ENCODE measurements around the gene ZER1.
A peak's percentile ranks its signal among the peaks of the same experiment; 100 is the strongest.

ZER1 gene

DNA sequence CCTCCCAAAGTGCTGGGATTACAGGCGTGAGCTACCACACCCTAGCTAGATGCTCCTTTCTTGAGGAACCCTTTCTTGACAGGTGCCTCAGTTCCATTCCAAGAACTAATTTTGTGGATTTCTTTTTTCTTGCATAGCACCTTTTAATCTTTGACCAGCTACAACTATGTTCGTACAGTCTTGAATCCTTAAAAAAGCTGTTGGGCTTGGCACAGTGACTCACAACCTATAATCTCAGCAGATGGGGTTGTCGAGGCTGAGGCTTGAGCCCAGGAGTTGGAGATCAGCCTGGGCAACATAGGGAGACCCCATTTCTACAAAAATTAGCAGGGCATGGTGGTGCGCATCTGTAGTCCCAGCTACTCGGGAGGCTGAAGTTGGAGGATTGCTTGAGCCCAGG lies 1.3 kb upstream of the ZER1 start:
- peak overlapping the region; percentile 93 for H3K27ac ChIP-seq
- TF ChIP-seq, protein P1, sequence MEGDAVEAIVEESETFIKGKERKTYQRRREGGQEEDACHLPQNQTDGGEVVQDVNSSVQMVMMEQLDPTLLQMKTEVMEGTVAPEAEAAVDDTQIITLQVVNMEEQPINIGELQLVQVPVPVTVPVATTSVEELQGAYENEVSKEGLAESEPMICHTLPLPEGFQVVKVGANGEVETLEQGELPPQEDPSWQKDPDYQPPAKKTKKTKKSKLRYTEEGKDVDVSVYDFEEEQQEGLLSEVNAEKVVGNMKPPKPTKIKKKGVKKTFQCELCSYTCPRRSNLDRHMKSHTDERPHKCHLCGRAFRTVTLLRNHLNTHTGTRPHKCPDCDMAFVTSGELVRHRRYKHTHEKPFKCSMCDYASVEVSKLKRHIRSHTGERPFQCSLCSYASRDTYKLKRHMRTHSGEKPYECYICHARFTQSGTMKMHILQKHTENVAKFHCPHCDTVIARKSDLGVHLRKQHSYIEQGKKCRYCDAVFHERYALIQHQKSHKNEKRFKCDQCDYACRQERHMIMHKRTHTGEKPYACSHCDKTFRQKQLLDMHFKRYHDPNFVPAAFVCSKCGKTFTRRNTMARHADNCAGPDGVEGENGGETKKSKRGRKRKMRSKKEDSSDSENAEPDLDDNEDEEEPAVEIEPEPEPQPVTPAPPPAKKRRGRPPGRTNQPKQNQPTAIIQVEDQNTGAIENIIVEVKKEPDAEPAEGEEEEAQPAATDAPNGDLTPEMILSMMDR (IDR thresholded peaks at IDR 0.05), result no peak
- no peak for TF ChIP-seq ZFX (IDR thresholded peaks at IDR 0.05; ENCODE audit: borderline replicate concordance)

DNA sequence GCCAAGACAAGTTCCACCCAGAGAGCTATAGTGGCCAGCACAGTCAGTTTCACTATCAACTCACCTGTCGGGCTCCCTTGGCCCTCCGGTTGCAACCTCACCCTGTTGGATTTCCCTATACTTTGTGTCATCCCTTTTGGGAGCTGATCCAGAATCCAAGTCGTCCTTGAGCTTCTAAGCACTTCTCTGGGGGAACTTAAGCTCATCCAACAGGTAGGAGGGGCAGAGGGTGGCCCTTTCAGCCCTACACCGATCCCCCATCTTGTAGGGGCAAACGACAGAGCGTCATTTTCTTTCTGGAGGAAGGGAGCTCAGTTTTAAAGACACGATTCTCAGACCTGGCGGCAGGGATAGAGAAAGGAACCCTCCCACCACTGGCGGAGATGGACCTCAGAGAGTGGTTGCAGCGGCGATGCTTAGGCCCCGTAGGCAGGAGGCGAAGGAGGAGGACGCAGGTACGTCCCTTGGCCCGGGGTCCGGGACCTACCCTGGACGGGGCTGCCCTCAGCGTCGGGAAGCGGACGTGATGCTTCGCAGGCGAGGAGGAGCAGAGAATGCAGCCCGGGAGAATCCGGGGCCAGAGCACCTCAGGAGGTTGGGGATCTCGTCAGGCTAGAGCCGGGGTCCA lies 519 bp downstream of the ZER1 start:
- peak overlapping the region; percentile 93 for H3K27ac ChIP-seq
- no peak for TF ChIP-seq ZFX (IDR thresholded peaks at IDR 0.05; ENCODE audit: borderline replicate concordance)
- TF ChIP-seq, protein P1 (IDR thresholded peaks at IDR 0.05), result no peak

DNA sequence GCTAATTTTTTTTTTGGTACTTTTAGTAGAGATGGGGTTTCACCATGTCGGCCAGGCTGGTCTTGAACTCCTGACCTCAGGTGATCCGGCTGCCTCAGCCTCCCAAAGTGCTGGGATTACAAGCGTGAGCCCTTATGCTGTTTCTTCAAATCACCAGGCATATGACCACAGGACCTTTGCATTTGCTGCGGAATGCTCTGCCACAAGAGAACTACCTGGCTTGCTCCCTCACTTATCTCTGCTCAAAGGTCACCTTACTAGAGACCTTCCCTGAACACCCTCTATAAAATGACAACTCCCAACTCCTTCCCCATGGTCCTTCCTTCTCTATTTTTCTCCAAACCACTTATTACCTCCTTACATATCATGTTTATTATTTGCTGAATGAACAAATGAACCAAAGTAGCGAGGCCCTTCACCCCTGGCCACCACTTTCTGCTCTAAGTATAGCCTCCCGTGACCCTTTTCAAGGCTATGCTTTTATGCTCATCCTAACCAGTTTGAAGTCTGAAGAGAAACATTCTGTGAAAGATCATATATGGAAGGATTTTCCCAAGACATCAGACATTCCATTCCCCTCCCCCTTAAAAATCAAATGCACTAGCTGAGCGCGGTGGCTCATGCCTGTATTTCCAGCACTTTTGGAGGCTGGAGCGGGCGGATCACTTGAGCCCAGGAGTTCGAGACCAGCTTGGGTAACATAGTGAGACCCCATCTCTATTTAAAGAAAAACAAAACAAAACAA lies 1.3 kb downstream of the ZER1 start:
- TF ChIP-seq, protein P1 (IDR thresholded peaks at IDR 0.05), result no peak
- no peak for TF ChIP-seq ZFX (IDR thresholded peaks at IDR 0.05; ENCODE audit: borderline replicate concordance)
- peak overlapping the region; percentile 93 for H3K27ac ChIP-seq

DNA sequence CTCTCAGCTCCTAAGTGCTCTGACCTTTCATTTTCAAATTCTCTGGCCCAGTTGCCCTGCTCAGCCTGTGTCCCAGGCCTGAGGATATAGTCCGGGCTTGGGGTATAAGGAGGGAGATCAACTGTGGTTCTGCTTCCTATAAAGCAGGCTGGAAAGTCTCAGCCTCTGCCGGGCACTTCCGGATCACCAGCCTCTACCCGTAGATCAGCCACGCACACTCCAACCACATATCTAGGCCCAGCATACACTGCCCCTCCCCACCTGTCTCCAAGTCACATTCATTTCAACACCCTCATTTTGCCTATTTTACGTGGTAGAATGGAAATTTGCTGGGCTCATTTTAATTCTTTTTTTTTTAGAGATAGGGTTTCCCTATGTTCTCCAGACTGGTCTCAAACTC lies 3.1 kb downstream of the ZER1 start:
- TF ChIP-seq, protein P1 (IDR thresholded peaks at IDR 0.05), result no peak
- H3K27ac ChIP-seq, result no peak overlapping the region

DNA sequence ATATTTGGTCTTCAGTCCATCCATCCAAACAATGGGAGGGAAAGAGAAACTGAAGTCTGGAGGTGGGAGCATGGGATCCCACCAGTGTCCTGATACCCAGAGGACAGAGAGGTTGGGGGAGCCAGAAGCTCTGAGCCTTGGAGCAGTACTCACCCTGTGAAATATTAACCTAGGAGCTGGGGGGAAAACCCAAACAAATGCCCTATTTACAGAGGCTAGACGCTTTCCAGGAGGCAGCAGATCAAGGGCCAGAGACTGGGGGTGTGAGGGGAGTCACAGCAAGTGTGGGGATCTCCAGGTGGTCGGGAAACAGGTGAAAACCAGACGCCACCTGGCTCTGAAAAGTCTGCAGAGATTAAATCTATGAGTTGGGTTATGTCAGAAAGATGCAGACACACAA lies 6.2 kb downstream of the ZER1 start:
- no peak for TF ChIP-seq ZFX (IDR thresholded peaks at IDR 0.05; ENCODE audit: borderline replicate concordance)
- TF ChIP-seq, protein P1 (IDR thresholded peaks at IDR 0.05), result no peak

DNA sequence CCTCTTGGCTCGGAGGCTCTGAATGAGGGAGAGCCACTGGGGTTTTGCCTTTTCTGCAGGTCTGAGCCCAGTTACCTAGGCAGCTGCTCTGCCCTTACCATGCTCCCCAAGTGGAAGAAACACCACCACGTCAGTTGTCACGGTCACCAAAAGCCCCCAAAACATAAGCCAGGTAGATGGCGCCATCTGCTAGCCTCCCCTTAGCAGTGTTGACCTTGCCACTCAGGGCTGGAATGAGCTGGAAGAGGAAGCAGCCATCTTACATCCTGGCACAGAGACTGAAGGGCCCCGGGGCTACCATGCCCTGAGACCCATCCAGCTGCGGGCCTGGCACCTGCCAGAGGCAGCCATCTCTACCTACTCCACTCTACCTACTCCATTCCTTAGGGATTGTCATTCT lies 7.4 kb downstream of the ZER1 start:
- H3K27ac ChIP-seq, result no peak overlapping the region
- TF ChIP-seq ZFX (IDR thresholded peaks at IDR 0.05; ENCODE audit: borderline replicate concordance), result no peak
- TF ChIP-seq, protein P1 (IDR thresholded peaks at IDR 0.05), result no peak

More for the DNA sequence above, 6.2 kb downstream of the ZER1 start:
- H3K27ac ChIP-seq, result no peak overlapping the region
